ENCODE data around the gene SRL. TPM values are rescaled to one million over a fixed set of nuclear protein-coding genes. Genes with fewer than 3 reads are reported as not detected.

Gene SRL
- total RNA-seq, 1 donor, result not detected

DNA sequence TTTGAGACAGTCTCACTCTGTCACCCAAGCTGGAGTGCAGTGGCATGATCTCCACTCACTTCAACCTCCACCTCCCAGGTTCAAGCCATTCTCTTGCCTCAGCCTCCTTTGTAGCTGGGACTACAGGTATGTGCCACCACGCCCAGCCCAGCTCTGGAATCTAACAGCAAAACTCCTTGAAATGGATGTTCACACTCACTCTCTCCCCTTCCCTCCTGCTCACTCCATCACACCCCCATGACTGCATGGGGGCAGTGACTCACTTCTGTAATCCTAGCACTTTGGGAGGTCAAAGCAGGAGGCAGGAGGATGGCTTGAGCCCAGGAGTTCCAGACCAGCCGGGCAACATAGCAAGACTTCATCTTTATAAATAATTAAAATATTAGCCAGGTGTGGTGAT lies 42.1 kb upstream of the SRL start:
- H3K79me2 ChIP-seq (ENCODE audit: insufficient read depth, low read length), result no peaks in the 10 kb centered on the region
- H3K4me2 ChIP-seq (ENCODE audit: insufficient read depth, low read length), result no peak overlapping the region
- no peaks in the 10 kb centered on the region for H3K36me3 ChIP-seq (ENCODE audit: insufficient read depth, low read length)
- no peaks in the 10 kb centered on the region for H3K9me3 ChIP-seq (ENCODE audit: low read depth, low read length)
- peaks cover 17% of the 10 kb centered on the region for H3K4me1 ChIP-seq (ENCODE audit: insufficient read depth, low read length)
- DNase-seq (ENCODE audit: insufficient read length, low spot score, missing footprints), result peak; percentile 79
- TF ChIP-seq, protein P1, sequence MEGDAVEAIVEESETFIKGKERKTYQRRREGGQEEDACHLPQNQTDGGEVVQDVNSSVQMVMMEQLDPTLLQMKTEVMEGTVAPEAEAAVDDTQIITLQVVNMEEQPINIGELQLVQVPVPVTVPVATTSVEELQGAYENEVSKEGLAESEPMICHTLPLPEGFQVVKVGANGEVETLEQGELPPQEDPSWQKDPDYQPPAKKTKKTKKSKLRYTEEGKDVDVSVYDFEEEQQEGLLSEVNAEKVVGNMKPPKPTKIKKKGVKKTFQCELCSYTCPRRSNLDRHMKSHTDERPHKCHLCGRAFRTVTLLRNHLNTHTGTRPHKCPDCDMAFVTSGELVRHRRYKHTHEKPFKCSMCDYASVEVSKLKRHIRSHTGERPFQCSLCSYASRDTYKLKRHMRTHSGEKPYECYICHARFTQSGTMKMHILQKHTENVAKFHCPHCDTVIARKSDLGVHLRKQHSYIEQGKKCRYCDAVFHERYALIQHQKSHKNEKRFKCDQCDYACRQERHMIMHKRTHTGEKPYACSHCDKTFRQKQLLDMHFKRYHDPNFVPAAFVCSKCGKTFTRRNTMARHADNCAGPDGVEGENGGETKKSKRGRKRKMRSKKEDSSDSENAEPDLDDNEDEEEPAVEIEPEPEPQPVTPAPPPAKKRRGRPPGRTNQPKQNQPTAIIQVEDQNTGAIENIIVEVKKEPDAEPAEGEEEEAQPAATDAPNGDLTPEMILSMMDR (IDR thresholded peaks at IDR 0.05; ENCODE audit: extremely low read depth, low read depth, low read length), result no peak
- H3K27ac ChIP-seq (ENCODE audit: low read depth, low read length), result no peak overlapping the region
- no peaks in the 10 kb centered on the region for H3K27me3 ChIP-seq (ENCODE audit: insufficient read depth, low read length)
- no peak overlapping the region for H2AFZ ChIP-seq (ENCODE audit: low read length)
- no peak overlapping the region for H3K4me3 ChIP-seq (ENCODE audit: insufficient read depth, low read length)
- H4K20me1 ChIP-seq (ENCODE audit: insufficient read depth, low read length), result peaks cover 3% of the 10 kb centered on the region

DNA sequence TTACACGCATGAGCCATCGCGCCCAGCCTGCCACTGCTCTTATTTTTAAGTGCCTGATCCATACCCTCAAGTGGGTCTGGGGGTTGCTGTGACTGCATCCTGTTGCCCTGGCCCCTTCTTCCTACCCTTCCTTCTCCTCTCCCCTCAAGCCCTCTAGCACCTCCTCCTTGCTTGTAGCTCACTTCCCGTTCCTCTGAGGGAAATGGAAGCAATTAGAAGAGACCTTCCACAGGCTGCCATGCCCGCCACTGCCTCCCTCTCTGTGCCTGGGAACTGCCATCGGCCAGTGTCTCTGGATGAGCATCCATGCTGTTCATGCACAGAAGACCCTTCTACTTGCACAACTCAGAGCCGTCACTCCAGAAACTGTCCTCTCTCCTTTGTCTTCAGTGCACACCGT lies 41.6 kb upstream of the SRL start:
- Histone ChIP-seq H3K4me2 (ENCODE audit: insufficient read depth, low read length) (no peak overlapping the region), H3K79me2 (ENCODE audit: insufficient read depth, low read length) (no peaks in the 10 kb centered on the region), H3K36me3 (ENCODE audit: insufficient read depth, low read length) (no peaks in the 10 kb centered on the region), H3K4me3 (ENCODE audit: insufficient read depth, low read length) (no peak overlapping the region), H3K9me3 (ENCODE audit: low read depth, low read length) (no peaks in the 10 kb centered on the region), H4K20me1 (ENCODE audit: insufficient read depth, low read length) (peaks cover 3% of the 10 kb centered on the region), H3K4me1 (ENCODE audit: insufficient read depth, low read length) (peaks cover 13% of the 10 kb centered on the region), H3K27me3 (ENCODE audit: insufficient read depth, low read length) (no peaks in the 10 kb centered on the region), H2AFZ (ENCODE audit: low read length) (no peak overlapping the region), H3K27ac (ENCODE audit: low read depth, low read length) (no peak overlapping the region)
- TF ChIP-seq, protein P1 (IDR thresholded peaks at IDR 0.05; ENCODE audit: extremely low read depth, low read depth, low read length), result no peak
- no peak for DNase-seq (ENCODE audit: insufficient read length, low spot score, missing footprints)

DNA sequence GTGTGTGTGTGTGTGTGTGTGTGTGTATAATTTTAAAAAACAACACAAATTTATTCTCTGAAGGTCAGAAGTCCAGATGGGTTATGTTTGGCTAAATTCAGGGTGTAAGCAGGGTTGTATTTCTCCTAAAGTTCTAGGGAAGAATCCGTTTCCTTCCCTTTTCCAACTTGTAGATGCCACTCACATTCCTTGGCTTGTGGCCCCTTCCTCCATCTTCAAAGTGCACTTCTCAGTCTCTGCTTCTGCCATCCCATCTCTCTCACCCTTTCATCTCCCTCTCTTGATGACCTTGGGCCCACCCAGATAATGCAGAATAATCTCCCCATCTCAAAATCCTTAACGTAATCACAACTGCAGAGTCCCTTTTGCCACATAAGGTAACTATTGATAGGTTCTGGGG lies 38.7 kb upstream of the SRL start:
- no peak overlapping the region for H2AFZ ChIP-seq (ENCODE audit: low read length)
- no peaks in the 10 kb centered on the region for H3K27me3 ChIP-seq (ENCODE audit: insufficient read depth, low read length)
- H4K20me1 ChIP-seq (ENCODE audit: insufficient read depth, low read length), result peaks cover 3% of the 10 kb centered on the region
- no peaks in the 10 kb centered on the region for H3K79me2 ChIP-seq (ENCODE audit: insufficient read depth, low read length)
- no peak overlapping the region for H3K4me3 ChIP-seq (ENCODE audit: insufficient read depth, low read length)
- TF ChIP-seq, protein P1 (IDR thresholded peaks at IDR 0.05; ENCODE audit: extremely low read depth, low read depth, low read length), result no peak
- peaks cover 9% of the 10 kb centered on the region for H3K4me1 ChIP-seq (ENCODE audit: insufficient read depth, low read length)
- no peak overlapping the region for H3K27ac ChIP-seq (ENCODE audit: low read depth, low read length)
- no peaks in the 10 kb centered on the region for H3K9me3 ChIP-seq (ENCODE audit: low read depth, low read length)
- H3K4me2 ChIP-seq (ENCODE audit: insufficient read depth, low read length), result no peak overlapping the region
- no peaks in the 10 kb centered on the region for H3K36me3 ChIP-seq (ENCODE audit: insufficient read depth, low read length)
- no peak for DNase-seq (ENCODE audit: insufficient read length, low spot score, missing footprints)

DNA sequence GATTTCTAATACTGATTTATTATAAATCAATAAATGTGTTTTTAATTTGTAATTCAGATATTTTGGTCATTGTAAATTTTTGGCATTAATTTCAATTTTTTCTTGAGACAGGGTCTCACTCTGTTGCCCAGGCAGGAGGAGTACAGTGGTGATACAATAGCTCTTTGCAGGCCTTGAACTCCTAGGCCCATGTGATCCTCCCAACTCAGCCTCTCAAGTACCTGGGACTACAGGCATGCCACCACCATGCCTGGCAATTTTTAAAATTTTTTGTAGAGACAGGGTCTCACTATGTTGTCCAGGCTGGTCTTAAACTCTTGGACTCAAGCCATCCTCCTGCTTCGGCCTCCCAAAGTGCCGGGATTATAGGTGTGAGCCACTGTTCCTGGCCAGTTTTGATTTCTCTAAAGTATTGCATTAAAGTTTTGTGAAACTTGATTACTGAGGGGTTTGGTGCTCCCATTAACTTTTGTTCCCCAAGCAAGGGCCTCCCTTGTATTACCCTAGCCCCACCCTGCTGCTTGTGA lies 36.2 kb upstream of the SRL start:
- Histone ChIP-seq H4K20me1 (ENCODE audit: insufficient read depth, low read length) (no peaks in the 10 kb centered on the region), H3K4me2 (ENCODE audit: insufficient read depth, low read length) (no peak overlapping the region), H3K27ac (ENCODE audit: low read depth, low read length) (no peak overlapping the region), H2AFZ (ENCODE audit: low read length) (no peak overlapping the region), H3K4me1 (ENCODE audit: insufficient read depth, low read length) (no peaks in the 10 kb centered on the region), H3K27me3 (ENCODE audit: insufficient read depth, low read length) (no peaks in the 10 kb centered on the region), H3K9me3 (ENCODE audit: low read depth, low read length) (no peaks in the 10 kb centered on the region), H3K36me3 (ENCODE audit: insufficient read depth, low read length) (no peaks in the 10 kb centered on the region), H3K4me3 (ENCODE audit: insufficient read depth, low read length) (no peak overlapping the region), H3K79me2 (ENCODE audit: insufficient read depth, low read length) (no peaks in the 10 kb centered on the region)
- no peak for DNase-seq (ENCODE audit: insufficient read length, low spot score, missing footprints)
- TF ChIP-seq, protein P1 (IDR thresholded peaks at IDR 0.05; ENCODE audit: extremely low read depth, low read depth, low read length), result no peak

All from osteoblast (primary cell).